GM19099 (cell line): ENCODE data around the gene EXOC6B.

ENCODE experiments used
- POLR2A ChIP-seq: IDR thresholded peaks from 3 replicates; pipeline ENCODE4 v1.6.1; 2011; ENCODE audit warnings: low read depth; ENCODE audit not compliant: insufficient read length; ENCODE audit errors: extremely low read depth

Gene EXOC6B

GRCh38 chr2:72738096-72738495 lies 87.7 kb downstream of the EXOC6B start:
- no peak for TF ChIP-seq POLR2A

GRCh38 chr2:72734432-72734831 lies 91.4 kb downstream of the EXOC6B start:
- no peak for TF ChIP-seq POLR2A

- no peak for TF ChIP-seq POLR2A
These were observed 94.7 kb downstream of the EXOC6B start for GRCh38 chr2:72731116-72731515.

GRCh38 chr2:72727356-72727755 lies 98.5 kb downstream of the EXOC6B start:
- TF ChIP-seq POLR2A = no peak

- TF ChIP-seq POLR2A = no peak
These were observed 102.0 kb downstream of the EXOC6B start for GRCh38 chr2:72723769-72724370.

GRCh38 chr2:72722492-72723070 lies 103.3 kb downstream of the EXOC6B start:
- no peak for TF ChIP-seq POLR2A

GRCh38 chr2:72719416-72719815 lies 106.4 kb downstream of the EXOC6B start:
- TF ChIP-seq POLR2A = no peak

GRCh38 chr2:72718876-72719275 lies 107.0 kb downstream of the EXOC6B start:
- TF ChIP-seq POLR2A = no peak

- no peak for TF ChIP-seq POLR2A
These were observed 109.2 kb downstream of the EXOC6B start for GRCh38 chr2:72716601-72717000.

GRCh38 chr2:72713857-72714256 lies 112.0 kb downstream of the EXOC6B start:
- no peak for TF ChIP-seq POLR2A

GRCh38 chr2:72712977-72713376 lies 112.9 kb downstream of the EXOC6B start:
- TF ChIP-seq POLR2A = no peak

GRCh38 chr2:72712304-72712703 lies 113.5 kb downstream of the EXOC6B start:
- no peak for TF ChIP-seq POLR2A

- TF ChIP-seq POLR2A = no peak
These were observed 115.2 kb downstream of the EXOC6B start for GRCh38 chr2:72710418-72711152.

GRCh38 chr2:72708236-72708635 lies 117.6 kb downstream of the EXOC6B start:
- TF ChIP-seq POLR2A = no peak

GRCh38 chr2:72698300-72698699 lies 127.5 kb downstream of the EXOC6B start:
- no peak for TF ChIP-seq POLR2A

GRCh38 chr2:72696559-72696958 lies 129.3 kb downstream of the EXOC6B start:
- no peak for TF ChIP-seq POLR2A
